ENCODE measurements around the gene LRMDA.

The LRMDA gene

GRCh38 chr10:75648351-75648750, 216.9 kb downstream of the LRMDA start:
- DNase-seq: no peak

GRCh38 chr10:75648854-75649253, 217.4 kb downstream of the LRMDA start:
- DNase-seq: no peak

- no peak for DNase-seq
These were observed 218.0 kb downstream of the LRMDA start for GRCh38 chr10:75649466-75649865.

DNA sequence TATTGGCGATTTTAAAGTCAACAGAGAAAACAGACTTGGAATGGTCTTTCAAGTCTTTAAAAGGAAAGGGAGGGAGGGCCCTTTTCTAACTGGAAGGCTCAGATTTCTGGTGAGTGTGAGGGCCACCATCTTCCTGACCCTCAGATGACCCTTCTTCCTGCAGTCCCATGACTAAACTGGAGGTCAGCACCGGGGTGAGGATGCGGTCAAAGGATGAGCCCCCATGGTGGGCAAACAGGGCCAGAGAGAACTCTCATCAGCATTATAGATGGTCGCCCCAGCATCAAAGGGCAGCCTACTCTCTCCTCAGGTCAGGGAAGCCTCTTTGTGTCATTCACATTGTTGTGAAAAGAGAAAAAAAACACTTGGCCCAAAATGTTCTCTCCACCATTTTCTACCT, 219.2 kb downstream of the LRMDA start:
- DNase-seq: no peak

DNA sequence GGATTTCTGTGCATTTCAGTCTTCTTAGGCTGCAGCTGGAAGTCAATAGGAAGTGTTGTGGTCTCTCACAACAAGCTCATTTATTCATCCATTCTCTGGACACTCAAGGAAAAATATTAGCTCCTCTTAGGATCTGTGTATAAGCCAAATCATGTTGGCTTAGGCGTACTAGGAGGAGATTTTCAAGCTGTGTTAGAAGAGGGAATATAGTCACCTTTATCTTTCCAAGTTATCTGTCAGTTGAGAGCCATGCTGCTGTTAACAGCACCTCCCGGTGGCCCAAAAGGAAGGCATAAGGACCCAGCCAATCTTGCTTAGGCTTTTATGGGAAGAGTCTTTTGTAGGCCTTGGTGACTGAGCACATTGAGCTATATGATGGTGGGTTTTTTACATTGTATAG, 220.0 kb downstream of the LRMDA start:
- DNase-seq: no peak

- no peak for DNase-seq
These were observed 220.8 kb downstream of the LRMDA start for GRCh38 chr10:75652146-75652740.

DNA sequence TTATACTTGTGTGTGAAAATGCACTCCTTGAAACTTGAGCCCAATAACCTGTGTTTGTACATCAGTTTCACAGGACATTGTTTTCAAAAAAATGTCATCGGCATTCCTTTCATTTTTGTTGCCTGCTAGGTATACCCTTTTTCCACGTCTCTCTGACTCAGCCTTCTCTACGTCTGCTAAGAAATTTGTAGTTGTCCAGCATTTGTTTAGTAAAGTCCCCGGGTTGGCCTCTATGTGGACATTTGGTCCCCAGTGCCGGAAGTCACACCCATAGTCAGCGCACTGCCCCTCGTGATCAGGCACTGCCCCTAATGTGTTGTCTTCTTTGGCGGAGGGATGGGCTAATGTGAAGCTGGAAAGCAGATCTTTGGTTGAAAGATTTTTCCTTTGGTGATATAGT, 222.3 kb downstream of the LRMDA start:
- no peak for DNase-seq

DNA sequence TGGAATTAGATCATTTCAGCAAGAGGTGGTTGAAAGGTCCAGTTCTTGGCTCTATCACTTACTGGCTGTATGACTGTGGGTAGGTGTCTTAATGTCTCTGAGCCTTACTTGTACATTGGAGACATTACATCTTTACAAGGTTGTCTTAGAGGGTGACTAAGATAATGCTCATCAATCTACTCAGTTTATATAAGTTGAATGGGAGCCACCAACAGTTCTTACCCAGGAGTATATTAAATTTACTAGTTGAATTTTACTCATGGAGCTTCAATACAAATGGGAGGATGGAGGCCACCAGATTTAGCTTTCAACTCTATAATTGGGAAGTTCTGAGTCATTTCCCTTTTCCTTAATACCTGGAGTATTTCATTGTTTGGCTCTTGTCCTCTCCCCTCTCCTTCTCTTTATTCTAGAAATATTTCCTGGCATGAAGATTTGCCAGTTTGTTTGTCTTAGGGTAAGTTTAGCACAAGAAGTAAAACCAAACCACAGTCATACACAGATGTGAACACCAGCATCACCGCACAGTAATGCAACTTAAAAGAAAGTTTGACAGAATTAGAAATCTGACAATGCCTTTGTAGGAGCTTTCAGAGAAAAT, 222.8 kb downstream of the LRMDA start:
- no peak for DNase-seq

DNA sequence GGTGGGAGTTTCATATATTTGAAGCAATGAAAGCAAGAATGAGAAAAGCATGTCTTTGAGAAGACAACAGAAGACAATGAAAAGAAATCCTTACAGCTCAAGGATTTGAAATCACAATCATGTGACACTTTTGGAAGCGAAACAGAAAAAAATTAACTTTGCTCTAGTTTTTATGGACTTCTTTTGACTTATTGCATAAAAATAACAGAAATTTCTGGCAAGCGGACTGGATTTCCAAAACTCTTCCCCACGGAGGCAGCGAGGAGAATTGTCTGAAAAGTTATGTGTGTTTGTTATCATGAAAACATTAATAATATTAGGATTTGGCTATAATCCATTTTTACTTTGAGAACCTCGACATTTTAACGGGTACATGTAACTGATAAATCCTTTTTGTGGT, 223.3 kb downstream of the LRMDA start:
- no peak for DNase-seq

DNA sequence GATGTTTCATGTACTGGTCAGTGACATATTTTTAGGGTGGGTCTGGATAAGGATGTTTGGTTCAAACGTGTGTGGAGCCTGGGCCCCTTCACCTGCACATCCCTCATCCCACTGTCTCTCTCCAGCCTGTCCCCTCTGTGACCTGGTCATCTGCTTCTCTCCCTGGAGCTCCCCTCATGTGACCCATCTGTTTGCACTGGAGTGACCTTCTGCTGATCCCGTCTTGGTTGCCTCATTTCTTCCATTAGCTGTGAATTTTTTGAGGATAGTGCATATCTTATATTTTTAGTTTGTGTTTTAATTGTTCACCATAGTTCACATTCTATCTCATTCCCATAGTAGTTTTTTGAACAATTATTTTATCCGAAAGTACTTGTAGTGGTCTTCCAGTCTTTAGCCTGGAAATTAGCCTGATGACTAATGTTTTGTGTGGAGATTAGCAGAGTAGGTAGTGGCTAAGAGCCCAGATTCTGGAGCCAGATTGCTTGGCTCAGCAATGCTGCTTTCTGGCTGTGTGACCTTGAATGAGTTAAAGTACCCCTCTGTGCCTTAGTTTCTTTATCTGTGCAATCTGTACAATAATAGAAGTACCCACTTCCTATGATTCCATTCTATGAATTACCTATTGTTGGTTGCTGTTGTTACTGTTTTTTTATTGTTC, 224.5 kb downstream of the LRMDA start:
- DNase-seq: no peak

- no peak for DNase-seq
These were observed 225.9 kb downstream of the LRMDA start for GRCh38 chr10:75657351-75657750.

DNA sequence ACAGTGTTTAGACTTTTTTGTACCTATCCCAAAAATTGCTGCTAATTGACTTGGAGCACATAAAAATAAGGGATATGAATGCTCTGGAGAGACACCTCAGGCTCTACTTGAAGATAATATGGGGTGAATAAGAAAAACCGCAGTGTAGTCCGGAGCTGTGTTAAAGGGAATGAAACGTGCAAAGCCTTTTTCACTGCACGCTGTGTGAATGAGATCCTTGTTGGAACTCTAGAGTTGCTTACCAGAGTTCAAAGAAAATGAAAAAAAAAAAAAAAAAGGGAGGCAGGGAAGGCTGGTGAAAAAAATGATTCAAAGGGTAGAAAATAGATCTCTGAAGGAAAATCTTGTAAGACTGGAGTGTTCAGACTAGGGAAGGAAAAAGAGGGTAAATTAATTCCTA, 226.6 kb downstream of the LRMDA start:
- DNase-seq: no peak

GRCh38 chr10:75658496-75658895, 227.1 kb downstream of the LRMDA start:
- no peak for DNase-seq

GRCh38 chr10:75658915-75659314, 227.5 kb downstream of the LRMDA start:
- no peak for DNase-seq

GRCh38 chr10:75660823-75661222, 229.4 kb downstream of the LRMDA start:
- no peak for DNase-seq

DNA sequence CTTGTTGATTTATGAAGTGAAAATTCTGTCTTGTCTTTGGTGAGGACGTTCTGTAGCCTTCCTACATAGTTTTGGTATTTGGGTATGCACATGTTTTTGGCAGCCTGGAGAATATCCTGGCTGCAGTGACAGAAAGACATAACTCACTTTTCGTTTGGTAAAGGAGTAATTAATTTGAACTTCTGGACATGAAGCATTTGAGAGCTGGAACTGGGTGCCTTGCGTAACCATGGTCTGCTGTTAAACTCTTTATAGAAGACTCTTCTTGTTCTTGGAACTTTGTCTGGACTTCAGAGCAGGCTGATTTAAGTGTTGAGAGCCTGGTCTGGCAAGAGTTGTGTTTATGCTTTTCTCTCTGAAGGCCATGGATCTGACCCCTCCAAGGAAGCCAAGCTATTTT, 231.3 kb downstream of the LRMDA start:
- no peak for DNase-seq

DNA sequence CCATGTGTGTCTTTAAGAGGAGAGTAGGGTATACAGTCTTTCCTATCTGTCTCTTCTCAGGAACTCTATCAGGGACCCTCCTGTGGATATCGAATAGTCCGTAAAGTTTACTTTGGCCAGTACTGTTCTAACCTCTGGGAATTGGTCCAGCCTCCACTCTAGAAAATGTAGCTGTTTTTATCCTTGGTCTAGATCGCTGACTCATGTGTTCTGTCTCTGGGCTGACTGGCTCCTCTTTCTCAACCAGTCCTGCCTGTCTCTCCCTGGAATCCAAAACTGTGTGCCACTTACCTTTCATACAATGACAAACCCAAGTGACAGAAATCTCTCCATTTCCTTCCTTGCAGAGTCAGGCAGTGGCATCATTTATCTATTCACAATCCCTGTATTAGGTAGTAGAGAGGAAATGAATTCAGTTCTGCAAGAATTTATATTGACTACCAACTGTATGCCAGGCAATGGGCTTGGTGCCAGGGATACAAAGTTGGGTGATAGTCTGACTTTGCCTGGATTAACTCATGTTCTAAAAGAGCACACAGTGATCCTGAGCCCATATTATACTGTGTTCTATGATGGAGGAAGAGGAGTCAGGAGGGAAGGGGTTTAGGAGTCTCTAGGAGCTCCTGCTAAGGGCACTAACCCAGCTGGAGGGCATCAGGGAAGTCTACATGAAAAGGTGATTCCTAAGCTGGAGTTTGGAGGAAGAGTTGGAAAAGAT, 232.7 kb downstream of the LRMDA start:
- DNase-seq: no peak

DNA sequence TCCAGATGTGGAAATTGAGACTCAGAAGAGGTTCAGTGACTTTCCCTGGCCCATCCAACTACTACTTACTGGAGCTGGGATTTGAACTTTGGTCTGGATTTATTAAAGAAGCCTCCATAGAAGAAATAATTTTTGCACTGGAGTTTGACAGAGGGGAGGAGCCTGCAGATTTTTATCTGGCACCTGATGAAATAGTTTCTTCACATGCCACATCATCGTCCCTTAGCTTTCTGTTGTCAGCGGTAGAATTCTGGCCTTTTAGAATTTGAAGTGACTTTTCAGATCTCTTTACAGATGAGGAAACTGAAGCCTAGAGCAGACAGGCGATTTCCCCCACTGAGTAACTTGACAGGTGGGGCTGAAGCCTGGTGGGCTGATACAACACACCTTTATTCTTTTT, 233.5 kb downstream of the LRMDA start:
- no peak for DNase-seq

- DNase-seq: no peak
These were observed 234.3 kb downstream of the LRMDA start for GRCh38 chr10:75665707-75666106.

GRCh38 chr10:75672111-75672671, 240.8 kb downstream of the LRMDA start:
- no peak for DNase-seq

DNA sequence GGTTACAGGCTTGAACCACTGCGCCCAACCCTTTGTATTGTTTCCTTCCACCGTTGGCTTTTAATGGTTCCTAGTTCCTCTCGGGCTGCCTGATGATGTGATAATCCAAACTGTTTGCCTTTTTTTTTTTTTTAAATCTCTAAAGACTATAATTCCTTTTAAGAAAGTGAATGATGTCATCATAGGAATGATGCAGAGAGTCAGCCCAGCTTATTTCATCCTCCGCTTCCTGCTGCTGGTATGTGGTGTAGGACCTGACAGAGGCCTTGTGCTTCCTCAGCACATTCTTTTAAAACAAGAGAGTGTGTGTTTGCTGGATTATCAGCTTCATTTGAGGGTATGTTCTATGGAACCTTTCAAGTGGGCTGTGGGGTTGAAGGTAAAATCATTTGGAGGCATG, 241.4 kb downstream of the LRMDA start:
- DNase-seq: no peak

- no peak for DNase-seq
These were observed 246.1 kb downstream of the LRMDA start for GRCh38 chr10:75677541-75677940.

DNA sequence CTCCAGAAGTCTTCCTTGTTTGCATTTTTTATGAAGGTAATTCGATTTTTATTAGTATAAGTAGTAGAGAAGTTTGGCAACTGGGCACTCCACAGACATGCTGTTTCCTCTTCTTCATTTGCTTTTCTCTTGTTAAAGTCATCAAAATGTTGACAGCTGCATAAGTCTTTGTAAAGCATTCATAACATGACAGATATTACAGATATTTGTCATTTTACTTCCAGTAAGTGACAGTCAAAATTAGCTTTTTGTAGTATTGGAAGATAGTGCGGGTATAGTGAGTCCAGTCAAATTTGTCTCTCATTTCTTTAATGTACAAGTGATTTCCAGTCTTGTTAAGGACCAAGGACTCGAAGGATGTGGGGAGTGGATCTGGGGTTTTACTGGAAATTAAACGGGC, 247.1 kb downstream of the LRMDA start:
- no peak for DNase-seq

DNA sequence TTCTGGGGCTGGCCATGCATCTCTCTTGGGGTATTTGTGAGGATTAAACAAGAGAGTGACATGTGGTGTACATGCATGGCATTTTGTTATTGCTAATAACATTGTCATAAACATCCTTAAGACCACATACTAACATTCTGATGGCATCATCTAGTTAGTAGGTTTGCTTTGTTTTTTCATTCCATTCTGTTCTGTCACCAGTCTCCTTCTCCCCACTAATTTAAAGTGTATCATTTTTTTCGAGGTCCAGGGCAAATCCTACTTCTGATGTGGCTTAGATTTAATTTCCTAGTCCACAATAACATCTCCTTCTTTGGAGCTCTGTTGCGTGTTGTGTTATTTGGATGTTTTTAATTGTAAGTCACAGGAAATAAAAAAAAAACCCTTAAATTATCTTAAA, 248.1 kb downstream of the LRMDA start:
- DNase-seq: no peak
